GM19025 (cell line): Measurements from ENCODE around the gene BRF1.
A peak's percentile ranks its signal among the peaks of the same experiment; 100 is the strongest.

ENCODE experiments used
- ATAC-seq: cut with Tn5 transposase; IDR thresholded peaks from one replicate; pipeline ENCODE4 v1.9.1; 2021; ENCODE audit warnings: mild to moderate bottlenecking, low read depth, moderate library complexity; ENCODE audit not compliant: unreplicated experiment

The BRF1 gene

GRCh38 chr14:105180592-105181548, 119.9 kb downstream of the BRF1 start, which contains the start of gene NUDT14:
Gene NUDT14 (minus strand): TSS chr14:105181312. CDS start chr14:105181209, 103 bp downstream.
- ATAC-seq = peak; percentile 63

- no peak for ATAC-seq
These were observed 121.6 kb downstream of the BRF1 start for GRCh38 chr14:105179191-105179590.

- ATAC-seq = no peak
These were observed 122.0 kb downstream of the BRF1 start for GRCh38 chr14:105178868-105179140.

- ATAC-seq = no peak
These were observed 122.5 kb downstream of the BRF1 start for GRCh38 chr14:105178069-105178867.

- no peak for ATAC-seq
These were observed 123.7 kb downstream of the BRF1 start for GRCh38 chr14:105177082-105177481.

GRCh38 chr14:105176513-105176912, 124.3 kb downstream of the BRF1 start:
- ATAC-seq = no peak

DNA sequence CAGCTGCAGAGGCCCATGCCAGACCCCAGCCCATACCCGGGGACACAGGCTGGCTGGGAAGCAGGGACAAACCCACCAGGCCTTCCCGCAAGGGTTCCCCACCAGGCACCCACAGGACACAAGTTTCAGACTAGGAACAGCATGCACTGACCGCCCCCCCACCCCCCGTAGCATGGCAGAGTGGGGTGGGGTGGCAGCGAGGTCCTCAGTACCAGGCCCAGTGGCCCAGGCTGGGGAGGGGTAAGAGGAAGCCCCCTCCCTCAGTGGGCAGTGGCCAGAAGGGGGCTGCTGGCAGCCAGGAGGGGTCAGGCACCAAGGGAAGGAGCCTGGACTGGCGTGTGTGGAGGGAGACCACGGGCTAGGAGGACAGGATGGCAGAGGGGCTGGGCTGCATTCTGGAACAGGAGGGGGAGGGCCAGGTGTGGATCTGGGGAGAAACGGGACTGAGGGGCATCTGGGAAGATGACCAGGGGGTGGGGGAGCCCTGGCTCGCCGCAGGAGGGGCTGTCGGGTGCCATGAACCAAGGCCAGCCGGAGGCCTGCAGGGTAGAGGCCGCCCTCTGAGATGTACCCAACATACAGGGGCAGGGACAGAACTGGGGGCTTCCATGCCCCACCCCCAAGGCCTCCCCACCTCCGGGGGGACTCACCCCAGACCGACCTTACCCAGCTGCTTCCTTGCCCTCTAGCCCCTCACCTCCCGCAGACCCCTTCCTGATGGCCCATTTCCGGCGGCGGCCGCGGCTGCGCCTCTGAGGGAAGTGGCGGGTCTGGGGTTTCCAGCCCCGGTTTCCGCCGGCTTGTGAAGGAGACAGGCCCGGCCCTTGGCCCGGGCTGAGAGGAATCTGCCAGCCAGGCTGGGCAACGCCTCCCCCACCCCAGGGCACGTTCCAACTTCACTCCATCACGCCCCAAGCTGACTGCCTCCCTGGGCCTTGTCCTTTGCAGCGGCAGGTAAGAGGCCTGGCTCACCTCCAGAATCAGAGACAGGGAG, 126.6 kb downstream of the BRF1 start:
- ATAC-seq = no peak

- no peak for ATAC-seq
These were observed 127.7 kb downstream of the BRF1 start for GRCh38 chr14:105173145-105173544.

GRCh38 chr14:105172476-105172875, 128.3 kb downstream of the BRF1 start:
- no peak for ATAC-seq

DNA sequence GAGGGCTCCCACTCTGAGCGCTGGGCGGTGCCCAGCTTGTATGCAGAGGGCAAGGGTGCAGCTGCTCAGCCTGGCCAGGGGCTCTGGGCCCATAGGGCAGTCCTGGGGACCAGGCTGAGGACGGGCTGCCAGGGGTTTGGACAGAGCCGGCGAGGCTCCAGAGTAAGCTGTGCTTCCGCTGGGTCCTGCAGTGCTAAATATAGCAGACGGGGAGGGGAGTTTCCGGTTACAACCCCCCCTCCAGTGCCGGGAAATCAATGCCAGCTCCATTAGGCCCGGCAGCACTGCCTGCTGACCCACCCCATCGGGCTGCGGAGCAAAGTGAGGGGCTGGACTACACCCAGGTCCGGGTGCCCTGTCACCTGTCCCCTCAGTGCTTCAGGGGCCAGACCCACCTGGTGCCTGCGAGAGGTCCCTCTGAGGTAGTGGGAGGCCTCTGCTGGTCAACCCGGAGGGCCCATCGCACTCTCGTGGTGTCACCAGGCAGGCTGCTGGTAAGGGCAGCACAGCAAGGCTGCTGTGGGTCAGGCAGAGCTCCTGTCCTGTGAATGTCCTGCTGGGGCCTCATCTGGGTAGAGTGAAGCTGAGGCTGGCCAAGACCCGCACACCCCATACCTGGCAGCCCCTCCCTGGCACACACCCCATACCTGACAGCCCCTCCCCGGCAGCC, 129.7 kb downstream of the BRF1 start:
- no peak for ATAC-seq

GRCh38 chr14:105169776-105170655, 130.8 kb downstream of the BRF1 start:
- no peak for ATAC-seq

DNA sequence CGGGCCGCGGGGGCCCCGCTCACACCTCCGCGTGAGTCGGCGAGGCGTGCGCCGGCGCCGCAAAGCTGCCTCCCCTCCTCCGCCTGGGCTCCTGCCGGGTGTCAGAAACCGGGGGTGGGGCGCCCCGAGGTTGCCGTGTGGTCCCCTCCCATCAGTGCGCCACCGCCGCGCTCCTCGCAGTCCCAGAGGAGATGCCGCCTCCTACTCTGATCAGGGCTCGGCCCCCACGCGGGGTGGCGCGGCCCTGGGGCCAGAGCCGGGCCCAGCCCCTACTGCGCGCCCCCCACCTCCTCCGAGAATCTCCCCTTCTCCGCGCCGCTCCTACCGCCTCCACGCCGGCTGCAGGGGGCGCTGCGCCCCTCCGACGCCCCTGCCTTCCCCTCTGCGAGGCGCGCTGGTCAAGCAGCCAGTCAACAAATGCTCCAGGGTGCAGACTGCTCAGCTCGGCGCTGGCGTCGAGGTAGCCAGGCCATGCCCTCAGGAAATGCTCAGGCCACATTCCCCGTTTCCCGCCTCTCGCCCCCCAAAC, 131.8 kb downstream of the BRF1 start:
- no peak for ATAC-seq

DNA sequence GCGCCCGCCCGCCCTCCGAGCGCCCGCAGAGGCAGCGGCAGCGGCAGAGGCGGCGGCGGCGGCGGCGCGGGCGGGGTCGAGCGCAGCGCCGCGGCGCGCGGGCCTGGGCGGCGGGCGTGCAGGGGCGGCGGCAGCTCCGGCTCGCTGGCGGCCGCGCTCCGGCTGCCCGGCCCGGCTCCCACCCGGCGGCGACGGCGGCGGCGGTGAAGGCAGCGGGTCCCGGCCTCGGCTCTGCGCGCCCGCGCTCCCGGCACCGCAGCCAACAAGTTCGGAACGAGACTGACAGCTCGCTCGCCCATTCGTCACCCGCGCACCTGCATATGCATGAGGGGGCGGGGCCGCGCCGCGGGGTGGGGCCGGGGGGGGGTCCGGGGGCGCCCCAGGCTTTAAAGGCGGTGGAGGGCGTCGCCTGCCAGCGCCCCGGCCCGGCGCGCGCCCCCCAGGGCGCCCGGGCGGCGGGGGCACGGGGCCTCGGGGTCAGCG, 132.3 kb downstream of the BRF1 start, which contains the start of gene JAG2:
JAG2 (minus strand) TSS at position 281 of the 483 bp plus-strand sequence. CDS start 356 bp downstream, outside the sequence.
- ATAC-seq = no peak

GRCh38 chr14:105168093-105168420, 132.7 kb downstream of the BRF1 start:
- ATAC-seq = no peak

- ATAC-seq = no peak
These were observed 133.3 kb downstream of the BRF1 start for GRCh38 chr14:105167303-105168092.

GRCh38 chr14:105166571-105167302, 134.1 kb downstream of the BRF1 start:
- ATAC-seq = no peak
